HUES6 (cell line): ENCODE results near the gene BRWD1.

Experiments
- H3K27ac ChIP-seq: 2 replicates; pipeline ENCODE4 v1.7.0; 2013; ENCODE audit warnings: low read depth, mild to moderate bottlenecking, low read length, inconsistent platforms
- H3K27me3 ChIP-seq: 2 replicates; pipeline ENCODE4 v1.6.1; 2013; ENCODE audit warnings: low read length; ENCODE audit not compliant: control insufficient read depth, insufficient read depth
- H3K36me3 ChIP-seq: 2 replicates; pipeline ENCODE4 v1.6.1; 2013; ENCODE audit warnings: low read length; ENCODE audit not compliant: control insufficient read depth, insufficient read depth
- H3K4me1 ChIP-seq: 2 replicates; pipeline ENCODE4 v1.6.1; 2013; ENCODE audit warnings: low read length; ENCODE audit not compliant: control insufficient read depth, insufficient read depth
- H3K4me3 ChIP-seq: 2 replicates; pipeline ENCODE4 v1.5.1; 2013; ENCODE audit warnings: low read depth, low read length
- H3K9ac ChIP-seq: one replicate; pipeline ENCODE4 v1.6.1; 2013; ENCODE audit warnings: mild to moderate bottlenecking, low read length
- H3K9me3 ChIP-seq: 2 replicates; pipeline ENCODE4 v1.6.1; 2013; ENCODE audit warnings: low read depth, low read length; ENCODE audit not compliant: control insufficient read depth, insufficient read depth

BRWD1 gene

DNA sequence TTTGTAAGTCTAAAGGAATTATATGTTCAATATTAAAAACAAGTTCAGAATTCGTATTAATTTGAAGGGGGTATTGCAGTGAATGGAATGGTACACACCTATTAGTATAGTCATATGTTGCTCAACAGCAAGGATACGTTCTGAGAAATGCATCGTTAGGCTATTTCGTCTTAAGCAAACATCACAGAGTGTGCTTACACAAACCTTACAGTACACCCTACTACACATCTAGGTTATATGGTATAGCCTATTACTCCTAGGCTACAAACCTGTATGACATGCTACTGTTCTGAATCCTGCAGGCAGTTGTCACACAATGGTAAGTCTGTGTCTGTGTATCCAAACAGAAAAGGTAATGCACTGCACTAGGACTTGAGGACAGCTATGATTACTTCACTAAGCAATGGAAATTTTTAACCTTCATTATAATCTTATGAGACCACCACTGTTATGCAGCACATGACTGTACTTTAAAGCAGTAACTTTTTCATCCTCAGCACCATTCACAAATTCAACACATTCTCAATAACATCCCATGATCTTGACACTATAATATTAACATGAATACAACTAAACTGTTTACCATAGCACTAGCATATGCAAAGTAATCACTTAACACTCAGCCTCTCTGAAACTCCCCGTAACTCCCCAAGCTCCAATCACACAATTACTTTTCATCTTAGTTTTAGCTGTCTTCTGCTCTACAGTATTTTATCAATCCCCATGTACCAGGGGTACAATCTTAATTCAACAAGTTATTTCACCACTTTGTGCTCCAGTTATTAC, 115.8 kb downstream of the BRWD1 start:
- Histone ChIP-seq H3K27me3 (no peaks in the 10 kb centered on the region), H3K9ac (no peak overlapping the region), H3K36me3 (peaks cover 87% of the 10 kb centered on the region), H3K4me3 (no peak overlapping the region), H3K4me1 (no peaks in the 10 kb centered on the region), H3K9me3 (no peaks in the 10 kb centered on the region), H3K27ac (no peak overlapping the region)

DNA sequence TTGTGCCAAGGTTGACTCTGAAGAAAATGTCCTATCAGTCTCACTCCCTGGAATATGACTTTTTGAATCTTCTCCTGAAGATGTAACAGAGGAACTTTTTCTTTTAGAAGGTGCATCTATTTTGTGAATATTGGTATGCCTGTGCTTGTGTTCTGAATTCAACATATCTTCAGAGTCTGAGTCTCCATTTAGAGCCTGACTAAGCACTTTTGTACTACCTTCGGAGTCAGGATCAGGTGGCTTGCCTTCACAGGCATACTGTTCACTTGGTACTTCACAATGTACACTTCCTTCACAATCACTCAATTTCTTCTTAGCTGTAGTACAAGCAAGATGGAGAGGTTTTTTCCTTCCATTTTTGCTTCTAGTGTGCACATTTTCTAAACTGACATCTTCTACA, 116.6 kb downstream of the BRWD1 start:
- Histone ChIP-seq H3K27me3 (no peaks in the 10 kb centered on the region), H3K9me3 (no peaks in the 10 kb centered on the region), H3K4me3 (no peak overlapping the region), H3K36me3 (peaks cover 79% of the 10 kb centered on the region), H3K27ac (no peak overlapping the region), H3K9ac (no peak overlapping the region), H3K4me1 (no peaks in the 10 kb centered on the region)

- Histone ChIP-seq H3K4me1 (no peaks in the 10 kb centered on the region), H3K36me3 (peaks cover 74% of the 10 kb centered on the region), H3K27me3 (no peaks in the 10 kb centered on the region), H3K9ac (no peak overlapping the region), H3K9me3 (no peaks in the 10 kb centered on the region), H3K4me3 (no peak overlapping the region), H3K27ac (no peak overlapping the region)
These were observed 117.1 kb downstream of the BRWD1 start for GRCh38 chr21:39196310-39196709.

GRCh38 chr21:39193380-39193779, 120.1 kb downstream of the BRWD1 start:
- H3K27me3 ChIP-seq = no peaks in the 10 kb centered on the region
- no peak overlapping the region for H3K4me3 ChIP-seq
- peaks cover 46% of the 10 kb centered on the region for H3K36me3 ChIP-seq
- no peak overlapping the region for H3K27ac ChIP-seq
- H3K9me3 ChIP-seq = no peaks in the 10 kb centered on the region
- H3K9ac ChIP-seq = no peak overlapping the region
- H3K4me1 ChIP-seq = no peaks in the 10 kb centered on the region

DNA sequence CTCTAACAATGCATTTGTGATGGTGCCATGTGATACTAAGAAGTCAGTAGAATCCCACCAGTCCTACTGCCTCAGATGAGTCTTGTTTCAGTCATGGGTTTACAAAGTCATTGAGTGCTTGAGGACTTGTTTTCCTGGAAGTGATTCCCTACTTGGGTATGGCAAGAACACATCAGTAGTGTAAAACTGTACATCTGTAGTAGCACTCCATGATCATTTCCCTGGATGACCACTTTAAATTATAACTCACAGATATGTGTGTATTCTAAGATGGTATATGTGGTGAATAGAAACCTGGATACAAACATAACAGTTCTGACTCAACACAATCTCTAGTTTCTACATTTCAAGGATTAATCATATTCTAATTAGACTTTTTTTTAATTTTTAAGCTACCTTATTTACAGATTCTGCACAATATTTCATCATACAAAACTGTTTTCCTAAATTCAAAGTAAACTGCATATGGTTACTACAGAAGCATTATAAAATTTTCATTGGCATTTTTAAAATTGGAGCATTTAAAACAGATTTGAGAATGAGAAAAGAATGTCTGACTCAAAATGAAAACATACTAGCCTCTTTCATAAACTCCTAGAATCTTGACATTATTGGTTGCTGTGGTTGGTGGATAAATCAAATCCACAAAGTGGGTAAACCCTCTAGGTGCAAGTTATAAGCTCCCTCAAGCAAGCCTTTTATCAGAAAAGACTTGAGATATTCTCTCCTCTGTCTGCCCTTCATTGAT, 123.4 kb downstream of the BRWD1 start:
- no peaks in the 10 kb centered on the region for H3K9me3 ChIP-seq
- no peak overlapping the region for H3K9ac ChIP-seq
- peaks cover 14% of the 10 kb centered on the region for H3K36me3 ChIP-seq
- H3K4me3 ChIP-seq = no peak overlapping the region
- no peaks in the 10 kb centered on the region for H3K27me3 ChIP-seq
- no peak overlapping the region for H3K27ac ChIP-seq
- no peaks in the 10 kb centered on the region for H3K4me1 ChIP-seq

- H3K27ac ChIP-seq = no peak overlapping the region
- peaks cover 1% of the 10 kb centered on the region; the same call in 1 of the 2 replicates for H3K36me3 ChIP-seq
- H3K4me3 ChIP-seq = no peak overlapping the region
- 0 out of 2 replicates have a peak, but pooled peaks cover 4% of the 10 kb centered on the region for H3K4me1 ChIP-seq
- H3K27me3 ChIP-seq = no peaks in the 10 kb centered on the region
- no peak overlapping the region for H3K9ac ChIP-seq
- H3K9me3 ChIP-seq = no peaks in the 10 kb centered on the region
These were observed 124.8 kb downstream of the BRWD1 start for GRCh38 chr21:39188521-39189139.

DNA sequence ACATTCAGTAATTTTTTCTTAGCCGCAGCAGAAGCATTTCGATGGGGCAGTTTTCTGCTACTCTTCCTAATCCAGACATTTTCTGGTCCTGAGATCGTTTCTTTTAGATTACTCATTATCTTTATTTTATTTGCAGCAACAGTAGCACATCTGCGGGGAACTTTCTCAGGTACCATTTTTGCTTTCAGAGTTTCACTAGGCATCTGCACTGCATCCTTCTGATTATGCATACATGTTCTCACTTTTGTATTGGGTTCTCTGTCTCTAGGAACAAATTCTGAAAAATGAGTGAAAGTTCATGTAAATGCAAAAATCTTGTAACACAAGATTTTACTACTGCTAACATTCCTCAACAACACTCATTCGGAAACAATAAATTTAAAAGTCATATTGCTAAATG, 126.3 kb downstream of the BRWD1 start:
- Histone ChIP-seq H3K4me3 (no peak overlapping the region), H3K27me3 (no peaks in the 10 kb centered on the region), H3K9ac (no peak overlapping the region)

GRCh38 chr21:39186676-39187075, 126.8 kb downstream of the BRWD1 start:
- H3K4me3 ChIP-seq = no peak overlapping the region
- no peak overlapping the region for H3K9ac ChIP-seq
- H3K27ac ChIP-seq = no peak overlapping the region
- no peaks in the 10 kb centered on the region for H3K36me3 ChIP-seq
- H3K9me3 ChIP-seq = no peaks in the 10 kb centered on the region
- peaks cover 9% of the 10 kb centered on the region; the same call in 1 of the 2 replicates for H3K4me1 ChIP-seq
- H3K27me3 ChIP-seq = no peaks in the 10 kb centered on the region

More for the DNA sequence above, 126.3 kb downstream of the BRWD1 start:
- peaks cover 6% of the 10 kb centered on the region; the same call in 1 of the 2 replicates for H3K4me1 ChIP-seq
- no peaks in the 10 kb centered on the region for H3K9me3 ChIP-seq
- no peaks in the 10 kb centered on the region for H3K36me3 ChIP-seq
- no peak overlapping the region for H3K27ac ChIP-seq

- H3K9me3 ChIP-seq = no peaks in the 10 kb centered on the region
- H3K27ac ChIP-seq = no peak overlapping the region
- H3K36me3 ChIP-seq = peaks cover 8% of the 10 kb centered on the region
- peaks cover 9% of the 10 kb centered on the region; the same call in 1 of the 2 replicates for H3K4me1 ChIP-seq
- H3K4me3 ChIP-seq = no peak overlapping the region
- H3K9ac ChIP-seq = no peak overlapping the region
- H3K27me3 ChIP-seq = no peaks in the 10 kb centered on the region
These were observed 128.3 kb downstream of the BRWD1 start for GRCh38 chr21:39185157-39185556.

DNA sequence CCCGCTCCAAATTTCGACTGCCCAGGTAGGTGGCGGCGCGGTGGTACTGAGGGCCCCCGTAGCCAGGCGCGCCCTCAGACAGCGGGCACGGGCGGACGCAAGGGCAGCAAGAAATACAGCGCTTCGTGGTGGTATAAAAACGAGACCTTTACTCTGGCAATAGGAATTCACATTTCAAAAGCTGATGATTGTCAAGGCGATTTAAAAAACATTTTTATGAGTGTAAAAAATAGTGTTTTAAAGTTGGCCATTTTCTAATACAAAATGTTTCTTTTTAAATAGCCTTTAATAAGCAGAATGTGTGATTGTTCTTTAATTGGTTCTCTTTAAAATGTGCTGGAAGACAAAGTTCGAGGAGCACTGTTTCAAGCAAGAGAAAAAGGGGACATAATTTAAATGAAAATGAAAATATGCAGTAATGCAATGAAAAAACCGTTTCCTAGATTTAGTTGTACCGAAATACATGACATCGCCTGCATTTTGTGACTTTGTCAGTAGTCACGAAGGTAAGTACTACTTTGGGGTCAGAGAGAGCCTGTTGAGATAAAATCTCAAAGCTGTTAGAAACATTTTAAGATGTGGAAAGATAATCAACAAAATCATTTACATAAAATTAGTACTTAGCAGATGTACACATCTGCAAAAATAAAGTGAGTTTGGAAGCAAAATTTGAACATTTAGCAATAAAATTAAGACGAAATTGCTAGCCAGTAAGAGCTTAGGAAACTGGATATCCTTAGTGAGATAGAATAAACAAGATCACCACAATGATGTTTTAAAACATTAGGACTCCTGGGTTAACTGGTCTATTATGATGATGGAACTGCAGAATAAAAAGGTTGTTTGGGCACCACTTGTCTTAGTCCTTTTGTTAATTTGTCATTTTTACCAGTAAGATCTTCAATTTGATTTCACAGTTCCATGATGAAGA, 129.1 kb downstream of the BRWD1 start:
- Histone ChIP-seq H3K4me3 (peak overlapping the region; percentile 76), H3K27me3 (no peaks in the 10 kb centered on the region), H3K27ac (no peak overlapping the region), H3K9me3 (no peaks in the 10 kb centered on the region), H3K9ac (peak overlapping the region; percentile 86), H3K36me3 (peaks cover 15% of the 10 kb centered on the region), H3K4me1 (peaks cover 9% of the 10 kb centered on the region; the same call in 1 of the 2 replicates)
